Karpas-422 (cell line): ENCODE data around the gene GNG8. TPM values are rescaled to one million over a fixed set of nuclear protein-coding genes. Genes with fewer than 3 reads are reported as not detected.

Experiments used
- DNase-seq: peaks from one replicate; pipeline ENCODE4 v3.0.0-alpha.2; 2015
- H2AFZ ChIP-seq: fragments of 200-600 bp; sonication (generic); 2 replicates; pipeline ENCODE4 v1.6.1; 2014; ENCODE audit warnings: antibody characterized with exemption, low read length, mixed read lengths
- H3K27ac ChIP-seq: fragments of 200-600 bp; sonication (generic); 2 replicates; pipeline ENCODE4 v1.5.1; 2014; ENCODE audit warnings: mild to moderate bottlenecking, low read length, moderate library complexity
- H3K27me3 ChIP-seq: fragments of 200-600 bp; sonication (generic); 2 replicates; pipeline ENCODE4 v1.6.1; 2014; ENCODE audit warnings: low read length, mixed read lengths
- H3K36me3 ChIP-seq: fragments of 200-600 bp; sonication (generic); 2 replicates; pipeline ENCODE4 v1.6.1; 2014; ENCODE audit warnings: low read length, mixed read lengths; ENCODE audit not compliant: insufficient read depth
- H3K4me1 ChIP-seq: fragments of 200-600 bp; sonication (generic); 2 replicates; pipeline ENCODE4 v1.6.1; 2014; ENCODE audit warnings: mild to moderate bottlenecking, low read length, mixed read lengths
- H3K4me2 ChIP-seq: fragments of 200-600 bp; sonication (generic); 2 replicates; pipeline ENCODE4 v1.6.1; 2014; ENCODE audit warnings: low read length, low read depth, mild to moderate bottlenecking; ENCODE audit not compliant: poor library complexity, severe bottlenecking
- H3K4me3 ChIP-seq: fragments of 200-600 bp; sonication (generic); 2 replicates; pipeline ENCODE4 v1.5.1; 2014; ENCODE audit warnings: mild to moderate bottlenecking, antibody characterized with exemption, low read length, mixed read lengths
- H3K79me2 ChIP-seq: fragments of 200-600 bp; sonication (generic); 2 replicates; pipeline ENCODE4 v1.6.1; 2014; ENCODE audit warnings: mild to moderate bottlenecking, low read length, mixed read lengths
- H3K9ac ChIP-seq: fragments of 200-600 bp; sonication (generic); 2 replicates; pipeline ENCODE4 v1.6.0; 2014; ENCODE audit warnings: low read length
- H3K9me2 ChIP-seq: fragments of 200-600 bp; sonication (generic), shearing (Covaris generic); replicated peaks from 2 replicates; pipeline ENCODE4 v1.6.0; 2014; ENCODE audit warnings: mild to moderate bottlenecking, low read length, moderate library complexity; ENCODE audit not compliant: insufficient read depth
- H3K9me3 ChIP-seq: fragments of 300-700, 200-600 bp; sonication (generic); 2 replicates; pipeline ENCODE4 v1.6.1; 2014; ENCODE audit warnings: low read length, mixed read lengths
- H4K20me1 ChIP-seq: fragments of 200-600 bp; sonication (generic); 2 replicates; pipeline ENCODE4 v1.6.1; 2014; ENCODE audit warnings: mild to moderate bottlenecking, antibody characterized with exemption, low read length, low read depth; ENCODE audit not compliant: insufficient read depth
- total RNA-seq: library from RNA; depleted of rRNA; stranded (reverse); fragments of >200 nt; shearing (Covaris generic); gene quantifications from 2 replicates; pipeline ENCODE4 v1.2.3, GENCODE V29; 2014; ENCODE audit warnings: low replicate concordance; rRNA removed

GNG8 gene
- total RNA-seq, 1 experiment from 2014 or later: not detected

- Histone ChIP-seq H4K20me1 (no peaks in the 10 kb centered on the region), H2AFZ (no peak overlapping the region), H3K9ac (no peak overlapping the region), H3K27ac (no peak overlapping the region), H3K4me3 (no peak overlapping the region), H3K9me2 (no peaks in the 10 kb centered on the region), H3K27me3 (no peaks in the 10 kb centered on the region), H3K36me3 (no peaks in the 10 kb centered on the region), H3K4me1 (no peaks in the 10 kb centered on the region), H3K79me2 (no peaks in the 10 kb centered on the region), H3K4me2 (no peak overlapping the region), H3K9me3 (no peaks in the 10 kb centered on the region)
- no peak for DNase-seq
Observed at GRCh38 chr19:46585539-46585938, 50.5 kb downstream of the GNG8 start.

Other genes starting within 250 kb of the GNG8 start
- not detected in 2 replicates for gene CCDC8, start 222.6 kb downstream of the GNG8 start, total RNA-seq
- gene PNMA8C, start 207.3 kb downstream of the GNG8 start, total RNA-seq: not detected in 2 replicates
- not detected in 2 replicates for gene PNMA8A, start 164.6 kb downstream of the GNG8 start, total RNA-seq
- gene PNMA8B, start 140.3 kb downstream of the GNG8 start, total RNA-seq: not detected in 2 replicates
- gene CALM3, start 34.9 kb downstream of the GNG8 start, total RNA-seq: 103 and 122 TPM in 2 replicates
- gene PTGIR, start 11.1 kb downstream of the GNG8 start, total RNA-seq: not detected in 2 replicates
- 0.14 and 0.19 TPM in 2 replicates for gene DACT3, start 25.0 kb upstream of the GNG8 start, total RNA-seq
- 20.0 and 34.6 TPM in 2 replicates for gene PRKD2, start 80.9 kb upstream of the GNG8 start, total RNA-seq
- gene FKRP, start 109.9 kb upstream of the GNG8 start, total RNA-seq: 14.6 and 18.4 TPM in 2 replicates
- gene STRN4, start 110.2 kb upstream of the GNG8 start, total RNA-seq: 37.5 and 55.2 TPM in 2 replicates
- 116 and 189 TPM in 2 replicates for gene SLC1A5, start 152.4 kb upstream of the GNG8 start, total RNA-seq
- gene AP2S1, start 214.6 kb upstream of the GNG8 start, total RNA-seq: 63.7 and 85.5 TPM in 2 replicates
- gene ARHGAP35, start 224.8 kb upstream of the GNG8 start, total RNA-seq: 19.7 and 30.4 TPM in 2 replicates